ENCODE measurements around the gene BRPF3. TPM values are rescaled to one million over a fixed set of nuclear protein-coding genes. Genes with fewer than 3 reads are reported as not detected.

The BRPF3 gene
- total RNA-seq, 1 donor from 2014 or later = 18.0 TPM

DNA sequence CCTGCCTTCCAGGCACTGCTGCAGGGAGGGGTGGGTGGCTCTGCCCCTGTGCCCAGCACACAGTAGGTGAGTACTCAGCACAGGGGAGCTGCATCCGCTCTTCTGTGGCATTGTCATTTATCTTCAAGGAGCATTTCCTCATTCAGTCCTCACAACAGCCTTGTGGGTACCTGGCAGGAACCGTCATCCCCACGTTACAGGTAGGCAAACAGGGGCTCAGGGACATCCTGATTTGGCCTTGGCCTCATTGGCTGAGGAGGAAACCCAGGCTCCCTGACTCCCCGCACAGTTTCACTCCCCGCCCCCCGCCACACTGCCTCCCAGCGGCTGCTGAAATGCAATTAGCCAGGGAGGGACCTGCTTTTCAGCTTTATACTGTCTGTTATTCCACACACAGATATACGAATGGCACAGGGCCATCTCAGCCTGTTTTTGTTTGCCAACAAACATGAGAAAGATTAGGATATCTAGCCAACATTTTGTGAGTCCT is 49.1 kb downstream of the BRPF3 start:
- DNase-seq = no peak
- peaks cover 20% of the 10 kb centered on the region for H3K27me3 ChIP-seq (ENCODE audit: low read depth)
- intact Hi-C loops (cut with micrococcal nuclease) = no loop called here
- no peaks in the 10 kb centered on the region for H3K4me1 ChIP-seq
- no peaks in the 10 kb centered on the region for H3K36me3 ChIP-seq
- TF ChIP-seq, protein P1, sequence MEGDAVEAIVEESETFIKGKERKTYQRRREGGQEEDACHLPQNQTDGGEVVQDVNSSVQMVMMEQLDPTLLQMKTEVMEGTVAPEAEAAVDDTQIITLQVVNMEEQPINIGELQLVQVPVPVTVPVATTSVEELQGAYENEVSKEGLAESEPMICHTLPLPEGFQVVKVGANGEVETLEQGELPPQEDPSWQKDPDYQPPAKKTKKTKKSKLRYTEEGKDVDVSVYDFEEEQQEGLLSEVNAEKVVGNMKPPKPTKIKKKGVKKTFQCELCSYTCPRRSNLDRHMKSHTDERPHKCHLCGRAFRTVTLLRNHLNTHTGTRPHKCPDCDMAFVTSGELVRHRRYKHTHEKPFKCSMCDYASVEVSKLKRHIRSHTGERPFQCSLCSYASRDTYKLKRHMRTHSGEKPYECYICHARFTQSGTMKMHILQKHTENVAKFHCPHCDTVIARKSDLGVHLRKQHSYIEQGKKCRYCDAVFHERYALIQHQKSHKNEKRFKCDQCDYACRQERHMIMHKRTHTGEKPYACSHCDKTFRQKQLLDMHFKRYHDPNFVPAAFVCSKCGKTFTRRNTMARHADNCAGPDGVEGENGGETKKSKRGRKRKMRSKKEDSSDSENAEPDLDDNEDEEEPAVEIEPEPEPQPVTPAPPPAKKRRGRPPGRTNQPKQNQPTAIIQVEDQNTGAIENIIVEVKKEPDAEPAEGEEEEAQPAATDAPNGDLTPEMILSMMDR (IDR thresholded peaks at IDR 0.05; ENCODE audit: borderline replicate concordance) = no peak
- H3K9me3 ChIP-seq (replicated peaks) = no peaks in the 10 kb centered on the region
- H3K27ac ChIP-seq (replicated peaks) = no peak overlapping the region
- no peak overlapping the region for H3K4me3 ChIP-seq

DNA sequence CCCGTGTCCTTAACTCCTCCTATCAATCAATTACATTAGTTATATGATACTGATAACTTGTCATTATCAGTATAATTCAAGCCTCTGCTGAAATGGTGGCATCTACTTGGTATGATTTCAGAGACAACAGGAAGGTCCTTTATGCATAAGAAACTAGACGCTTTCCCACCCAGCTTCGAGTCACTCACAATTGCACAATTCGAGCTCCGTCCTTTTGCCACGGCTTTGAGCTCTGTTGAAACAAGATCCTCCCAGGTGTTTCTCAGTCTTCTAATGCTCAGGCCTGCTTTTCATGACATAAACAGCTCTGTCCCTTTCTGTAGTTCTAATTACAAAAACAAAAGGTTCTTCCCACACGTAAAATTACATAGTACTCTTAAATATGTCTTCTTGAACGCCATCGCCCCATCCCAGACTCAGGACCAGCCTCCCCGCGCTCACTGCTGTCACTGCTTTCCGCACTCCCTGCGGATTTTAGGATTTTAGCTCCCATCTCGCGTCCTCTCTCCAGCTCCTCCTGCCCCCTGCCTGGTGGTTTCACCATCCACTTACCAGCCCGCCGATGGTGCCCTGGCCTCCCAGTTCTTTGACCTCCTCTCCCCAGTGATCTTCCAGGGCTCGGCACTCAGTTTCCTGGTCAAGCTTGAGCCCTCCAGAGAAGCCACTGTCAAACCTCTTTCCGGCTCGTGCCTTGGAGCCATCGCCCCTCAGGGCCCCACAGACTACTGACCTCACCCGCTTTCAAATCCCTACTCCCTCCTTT is 50.1 kb downstream of the BRPF3 start:
- peaks cover 18% of the 10 kb centered on the region for H3K27me3 ChIP-seq (ENCODE audit: low read depth)
- no peaks in the 10 kb centered on the region for H3K4me1 ChIP-seq
- H3K36me3 ChIP-seq = no peaks in the 10 kb centered on the region
- intact Hi-C loops (cut with micrococcal nuclease) = no loop called here
- no peaks in the 10 kb centered on the region for H3K9me3 ChIP-seq (replicated peaks)
- DNase-seq = no peak
- TF ChIP-seq, protein P1 (IDR thresholded peaks at IDR 0.05; ENCODE audit: borderline replicate concordance) = no peak
- H3K27ac ChIP-seq (replicated peaks) = no peak overlapping the region
- H3K4me3 ChIP-seq = no peak overlapping the region

DNA sequence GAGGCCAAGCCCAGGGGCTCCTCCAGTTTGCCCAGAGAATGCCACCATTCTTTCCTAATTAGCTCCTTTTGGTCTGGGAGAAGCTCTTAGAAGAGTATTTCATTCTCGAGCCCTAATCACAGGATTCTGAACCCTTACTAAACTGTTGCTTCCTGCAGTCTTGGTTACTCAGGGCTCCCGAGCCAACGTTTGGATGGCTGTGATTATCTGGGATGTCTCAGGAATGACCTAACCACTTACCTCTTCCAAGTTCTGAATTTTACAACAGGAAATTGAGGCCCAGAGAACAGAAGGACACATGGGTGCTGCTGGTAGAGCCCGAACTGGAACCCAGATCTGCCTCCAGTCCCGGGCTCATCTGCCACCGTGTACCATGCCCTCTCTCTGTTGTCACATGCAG is 51.1 kb downstream of the BRPF3 start:
- intact Hi-C loops (cut with micrococcal nuclease) = no loop called here
- Histone ChIP-seq H3K27me3 (ENCODE audit: low read depth) (peaks cover 8% of the 10 kb centered on the region), H3K27ac (replicated peaks) (no peak overlapping the region), H3K4me3 (no peak overlapping the region), H3K36me3 (no peaks in the 10 kb centered on the region), H3K4me1 (no peaks in the 10 kb centered on the region), H3K9me3 (replicated peaks) (no peaks in the 10 kb centered on the region)
- TF ChIP-seq, protein P1 (IDR thresholded peaks at IDR 0.05; ENCODE audit: borderline replicate concordance) = no peak
- DNase-seq = no peak

DNA sequence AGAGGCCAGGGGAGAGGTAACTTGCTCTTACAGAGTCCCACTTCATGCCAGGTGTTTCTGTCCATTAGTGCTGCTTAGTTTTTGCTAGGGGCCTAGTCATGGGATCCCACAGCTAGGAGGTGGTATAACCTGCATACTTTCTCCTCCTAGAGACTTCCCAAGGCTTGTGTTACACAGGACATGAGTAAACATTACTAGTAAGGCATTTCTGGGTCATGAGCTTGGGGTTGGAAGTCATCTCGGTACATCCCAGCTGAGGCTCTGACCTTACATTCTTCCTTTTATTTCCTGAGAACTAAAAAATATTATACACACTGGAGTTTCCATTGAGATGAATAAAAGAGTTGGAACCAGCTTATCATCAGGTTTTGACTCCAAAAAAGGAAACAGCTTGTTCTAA is 52.4 kb downstream of the BRPF3 start:
- no peaks in the 10 kb centered on the region for H3K9me3 ChIP-seq (replicated peaks)
- H3K4me3 ChIP-seq = no peak overlapping the region
- H3K27me3 ChIP-seq (ENCODE audit: low read depth) = no peaks in the 10 kb centered on the region
- no peaks in the 10 kb centered on the region for H3K36me3 ChIP-seq
- intact Hi-C loops (cut with micrococcal nuclease) = no loop called here
- no peak for DNase-seq
- TF ChIP-seq, protein P1 (IDR thresholded peaks at IDR 0.05; ENCODE audit: borderline replicate concordance) = no peak
- peak overlapping the region; percentile 40 for H3K27ac ChIP-seq (replicated peaks)
- no peaks in the 10 kb centered on the region for H3K4me1 ChIP-seq

DNA sequence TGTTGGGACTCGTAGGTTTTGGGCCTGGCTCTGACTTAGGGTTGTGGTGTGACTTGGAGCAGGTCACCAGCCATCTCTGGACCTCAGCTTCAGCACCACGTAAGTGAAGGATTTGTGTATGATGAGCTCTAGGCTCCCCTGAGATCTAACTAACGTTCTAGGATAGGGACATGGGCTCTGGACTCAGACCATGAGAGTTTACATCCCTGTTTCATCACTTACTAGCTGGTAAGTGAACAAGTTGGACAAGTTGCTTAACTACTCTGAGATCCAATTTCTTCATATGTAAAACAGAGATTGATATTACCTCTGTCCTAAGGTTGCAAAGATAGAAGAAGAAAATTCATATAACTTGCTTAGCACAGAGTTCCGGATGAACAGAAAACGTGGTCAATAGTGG is 53.0 kb downstream of the BRPF3 start:
- Histone ChIP-seq H3K36me3 (no peaks in the 10 kb centered on the region), H3K27ac (replicated peaks) (no peak overlapping the region), H3K4me3 (no peak overlapping the region), H3K9me3 (replicated peaks) (no peaks in the 10 kb centered on the region), H3K27me3 (ENCODE audit: low read depth) (no peaks in the 10 kb centered on the region), H3K4me1 (no peaks in the 10 kb centered on the region)
- no peak for DNase-seq
- TF ChIP-seq, protein P1 (IDR thresholded peaks at IDR 0.05; ENCODE audit: borderline replicate concordance) = no peak
- intact Hi-C loops (cut with micrococcal nuclease) = no loop called here

Data from left ventricle myocardium inferior (tissue), 1 donor.